Panc1 (cell line): ENCODE results near the gene PHC2. TPM values are rescaled to one million over a fixed set of nuclear protein-coding genes. Genes with fewer than 3 reads are reported as not detected.

Source experiments
- ATAC-seq: fragments of 200-7000 bp; cut with Tn5 transposase; 2 replicates; pipeline ENCODE4 v1.9.1; 2020; ENCODE audit warnings: mild to moderate bottlenecking, moderate library complexity
- BruUV-seq: library from RNA; stranded (reverse); fragments of 400-500 nt; replicated peaks from 2 replicates; lab custom pipeline; 2021; lab: Mats Ljungman, UMichigan
- CTCF ChIA-PET: fragments of 300-600 bp; sonication (Branson Sonifier 250); formaldehyde crosslinking; loops from one replicate; lab custom pipeline; 2022; ENCODE audit warnings: antibody characterized with exemption; lab: Charles Lee
- POLR2A ChIA-PET: fragments of 300-600 bp; sonication (Branson Sonifier 250); formaldehyde crosslinking; loops from one replicate; lab custom pipeline; 2022; ENCODE audit warnings: antibody characterized with exemption; lab: Charles Lee
- DNase-seq: peaks from one replicate; pipeline ENCODE4 v3.0.0-alpha.2; 2010; ENCODE audit warnings: low read depth, low spot score
- H3K27ac ChIP-seq: 2 replicates; pipeline ENCODE4 v1.5.1; 2011; ENCODE audit warnings: mild to moderate bottlenecking, low read length, inconsistent platforms
- H3K27me3 ChIP-seq: fragments of 200-500 bp; sonication (Bioruptor generic); 2 replicates; pipeline ENCODE4 v1.6.0; 2014; ENCODE audit warnings: low read length, inconsistent platforms; ENCODE audit not compliant: control insufficient read depth, insufficient read depth
- H3K36me3 ChIP-seq: fragments of 200-500 bp; sonication (Bioruptor generic); 2 replicates; pipeline ENCODE4 v1.5.1; 2014; ENCODE audit warnings: inconsistent platforms, mild to moderate bottlenecking, low read length, moderate library complexity; ENCODE audit not compliant: control insufficient read depth, insufficient read depth
- H3K4me1 ChIP-seq: 2 replicates; pipeline ENCODE4 v1.5.1; 2011; ENCODE audit warnings: inconsistent platforms, mild to moderate bottlenecking, low read length, moderate library complexity; ENCODE audit not compliant: control insufficient read depth, insufficient read depth
- H3K4me3 ChIP-seq, 2 experiments: 2 replicates each; pipeline ENCODE4 v1.5.1; 2011 to 2012; ENCODE audit warnings: low read depth in 2 of 2, low read length in 2 of 2, mild to moderate bottlenecking in 2 of 2, inconsistent platforms in 1 of 2, moderate library complexity in 1 of 2
- H3K9me3 ChIP-seq: fragments of 200-500 bp; sonication (Bioruptor generic); 2 replicates; pipeline ENCODE4 v1.5.1; 2014; ENCODE audit warnings: low read depth, mild to moderate bottlenecking, inconsistent platforms, low read length, moderate library complexity; ENCODE audit not compliant: control insufficient read depth, insufficient read depth
- POLR2AphosphoS5 ChIP-seq: IDR thresholded peaks from 2 replicates; pipeline ENCODE4 v1.6.1; 2012; ENCODE audit warnings: mild to moderate bottlenecking, low read depth, low read length, moderate library complexity
- SIN3A ChIP-seq: IDR thresholded peaks from 2 replicates; pipeline ENCODE4 v1.6.1; 2012; ENCODE audit warnings: low read depth, mild to moderate bottlenecking, low read length, moderate library complexity, borderline replicate concordance; ENCODE audit not compliant: insufficient read depth
- TCF7L2 ChIP-seq: IDR thresholded peaks from 2 replicates; pipeline ENCODE4 v1.6.1; 2011; ENCODE audit warnings: mild to moderate bottlenecking, low read depth, low read length, inconsistent platforms
- in situ Hi-C: cut with HindIII; loops from 2 replicates; pipeline ENCODE4 v1.10.0; 2016; ENCODE audit warnings: low sequenced_read_pairs, low pct_unique_long_range_greater_than_20kb
- intact Hi-C: fragments of 100-400 bp; cut with micrococcal nuclease; formaldehyde crosslinking; loops from one replicate; pipeline ENCODE4 v1.10.0; 2022; ENCODE audit not compliant: unreplicated experiment
- total RNA-seq: library from RNA; stranded (reverse); gene quantifications from one replicate; pipeline ENCODE4 v1.2.1, GENCODE V29; 2021; ENCODE audit not compliant: unreplicated experiment
- TF ChIP-seq, protein P1 (sequence below): fragments of 450-650 bp; IDR thresholded peaks from 2 replicates; pipeline ENCODE4 v1.5.1; 2017; ENCODE audit warnings: mild to moderate bottlenecking
- TF ChIP-seq, protein P2 (sequence below), 2 experiments: IDR thresholded peaks; 2 replicates each; pipeline ENCODE4 v1.6.1; 2011 to 2012; ENCODE audit warnings: low read depth in 2 of 2, control low read depth in 1 of 2, low read length in 1 of 2, mild to moderate bottlenecking in 1 of 2, moderate library complexity in 1 of 2; ENCODE audit not compliant: insufficient read depth in 1 of 2

PHC2 gene
- total RNA-seq, 1 experiment from 2014 or later = 122 TPM

DNA sequence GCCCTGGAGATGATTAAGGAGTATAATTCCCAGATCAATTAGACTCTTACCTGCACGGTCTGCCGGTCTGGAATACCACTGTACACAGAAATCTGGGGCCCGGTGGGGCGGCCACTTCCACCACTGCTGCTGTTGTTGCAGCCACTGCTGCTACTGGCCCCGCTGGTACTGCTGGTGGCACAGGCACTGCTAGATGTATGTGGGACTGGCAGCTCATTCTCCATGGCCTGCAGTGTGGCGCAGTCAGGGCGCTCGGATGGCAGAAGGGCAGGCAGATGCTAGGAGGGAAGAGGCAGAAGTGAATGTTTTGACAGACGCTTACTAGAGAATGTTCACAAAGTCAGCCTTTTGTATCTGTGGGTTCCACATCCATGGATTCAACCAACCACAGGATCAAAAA lies 55.6 kb downstream of the PHC2 start:
- H3K27ac ChIP-seq = no peak overlapping the region
- BruUV-seq = no TSS peak
- POLR2A ChIA-PET = no interaction called here
- intact Hi-C loops = no loop called here
- H3K27me3 ChIP-seq = no peaks in the 10 kb centered on the region
- TF ChIP-seq POLR2AphosphoS5 (no peak), TCF7L2 (no peak), SIN3A (no peak)
- TF ChIP-seq, protein P1, sequence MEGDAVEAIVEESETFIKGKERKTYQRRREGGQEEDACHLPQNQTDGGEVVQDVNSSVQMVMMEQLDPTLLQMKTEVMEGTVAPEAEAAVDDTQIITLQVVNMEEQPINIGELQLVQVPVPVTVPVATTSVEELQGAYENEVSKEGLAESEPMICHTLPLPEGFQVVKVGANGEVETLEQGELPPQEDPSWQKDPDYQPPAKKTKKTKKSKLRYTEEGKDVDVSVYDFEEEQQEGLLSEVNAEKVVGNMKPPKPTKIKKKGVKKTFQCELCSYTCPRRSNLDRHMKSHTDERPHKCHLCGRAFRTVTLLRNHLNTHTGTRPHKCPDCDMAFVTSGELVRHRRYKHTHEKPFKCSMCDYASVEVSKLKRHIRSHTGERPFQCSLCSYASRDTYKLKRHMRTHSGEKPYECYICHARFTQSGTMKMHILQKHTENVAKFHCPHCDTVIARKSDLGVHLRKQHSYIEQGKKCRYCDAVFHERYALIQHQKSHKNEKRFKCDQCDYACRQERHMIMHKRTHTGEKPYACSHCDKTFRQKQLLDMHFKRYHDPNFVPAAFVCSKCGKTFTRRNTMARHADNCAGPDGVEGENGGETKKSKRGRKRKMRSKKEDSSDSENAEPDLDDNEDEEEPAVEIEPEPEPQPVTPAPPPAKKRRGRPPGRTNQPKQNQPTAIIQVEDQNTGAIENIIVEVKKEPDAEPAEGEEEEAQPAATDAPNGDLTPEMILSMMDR = no peak
- TF ChIP-seq, protein P2, sequence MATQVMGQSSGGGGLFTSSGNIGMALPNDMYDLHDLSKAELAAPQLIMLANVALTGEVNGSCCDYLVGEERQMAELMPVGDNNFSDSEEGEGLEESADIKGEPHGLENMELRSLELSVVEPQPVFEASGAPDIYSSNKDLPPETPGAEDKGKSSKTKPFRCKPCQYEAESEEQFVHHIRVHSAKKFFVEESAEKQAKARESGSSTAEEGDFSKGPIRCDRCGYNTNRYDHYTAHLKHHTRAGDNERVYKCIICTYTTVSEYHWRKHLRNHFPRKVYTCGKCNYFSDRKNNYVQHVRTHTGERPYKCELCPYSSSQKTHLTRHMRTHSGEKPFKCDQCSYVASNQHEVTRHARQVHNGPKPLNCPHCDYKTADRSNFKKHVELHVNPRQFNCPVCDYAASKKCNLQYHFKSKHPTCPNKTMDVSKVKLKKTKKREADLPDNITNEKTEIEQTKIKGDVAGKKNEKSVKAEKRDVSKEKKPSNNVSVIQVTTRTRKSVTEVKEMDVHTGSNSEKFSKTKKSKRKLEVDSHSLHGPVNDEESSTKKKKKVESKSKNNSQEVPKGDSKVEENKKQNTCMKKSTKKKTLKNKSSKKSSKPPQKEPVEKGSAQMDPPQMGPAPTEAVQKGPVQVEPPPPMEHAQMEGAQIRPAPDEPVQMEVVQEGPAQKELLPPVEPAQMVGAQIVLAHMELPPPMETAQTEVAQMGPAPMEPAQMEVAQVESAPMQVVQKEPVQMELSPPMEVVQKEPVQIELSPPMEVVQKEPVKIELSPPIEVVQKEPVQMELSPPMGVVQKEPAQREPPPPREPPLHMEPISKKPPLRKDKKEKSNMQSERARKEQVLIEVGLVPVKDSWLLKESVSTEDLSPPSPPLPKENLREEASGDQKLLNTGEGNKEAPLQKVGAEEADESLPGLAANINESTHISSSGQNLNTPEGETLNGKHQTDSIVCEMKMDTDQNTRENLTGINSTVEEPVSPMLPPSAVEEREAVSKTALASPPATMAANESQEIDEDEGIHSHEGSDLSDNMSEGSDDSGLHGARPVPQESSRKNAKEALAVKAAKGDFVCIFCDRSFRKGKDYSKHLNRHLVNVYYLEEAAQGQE (IDR thresholded peaks at IDR 0.05; ENCODE audit: insufficient read depth in 1 of 2, low read depth in 2 of 2, low read length in 1 of 2) = no peak
- H3K4me1 ChIP-seq = no peaks in the 10 kb centered on the region
- in situ Hi-C loops = no loop called here
- no peaks in the 10 kb centered on the region for H3K36me3 ChIP-seq
- CTCF ChIA-PET = interaction anchor here (0.6 kb wide), 1 partner anchor 146 kb away, joined by 9 read pairs; no protein-coding TSS in a partner anchor
- no peak for ATAC-seq
- DNase-seq = no peak
- H3K9me3 ChIP-seq = no peaks in the 10 kb centered on the region
- no peak overlapping the region for H3K4me3 ChIP-seq

DNA sequence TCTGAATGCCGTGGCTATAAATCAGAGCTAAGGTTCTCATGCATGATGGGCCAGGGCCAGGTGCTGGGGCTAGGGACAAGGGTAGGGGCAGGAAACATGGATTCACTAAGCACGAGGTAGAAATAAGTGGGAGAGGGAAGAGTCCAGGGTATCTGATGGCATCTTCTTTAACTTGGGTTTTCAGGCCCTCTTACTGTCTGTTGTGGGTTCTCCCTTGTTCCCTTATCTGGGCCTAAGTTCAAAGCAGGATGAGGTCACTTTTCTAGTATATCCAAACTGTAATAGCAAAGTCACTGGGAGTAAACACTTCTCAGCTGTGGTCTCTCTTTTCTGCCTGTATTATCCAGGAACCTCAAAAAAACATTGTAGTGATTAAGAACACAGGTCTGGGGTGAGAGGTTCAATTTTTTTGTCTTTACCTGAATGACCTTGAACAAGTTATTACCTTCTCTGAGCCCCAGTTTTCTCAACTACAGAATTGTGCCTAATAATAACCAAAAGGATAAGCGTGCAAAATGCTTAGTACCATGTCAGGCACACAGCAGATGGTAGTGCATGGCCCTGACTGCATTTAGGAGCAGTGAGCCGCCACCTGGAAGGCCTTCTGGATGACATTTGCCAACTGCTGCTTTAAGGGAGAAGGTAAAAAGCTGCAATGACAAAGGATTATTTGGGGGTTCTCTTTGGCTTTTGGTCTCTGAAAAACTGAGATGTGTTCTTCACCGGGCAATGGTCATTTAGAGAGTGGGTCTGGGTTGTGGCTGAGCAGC lies 56.4 kb downstream of the PHC2 start:
- no peak for DNase-seq
- intact Hi-C loops = no loop called here
- Histone ChIP-seq H3K27ac (no peak overlapping the region), H3K36me3 (no peaks in the 10 kb centered on the region), H3K4me1 (no peaks in the 10 kb centered on the region), H3K27me3 (no peaks in the 10 kb centered on the region), H3K4me3 (no peak overlapping the region), H3K9me3 (no peaks in the 10 kb centered on the region)
- ChIA-PET POLR2A (no interaction called here), CTCF (interaction anchor here (0.6 kb wide), 1 partner anchor 146 kb away, joined by 9 read pairs; no protein-coding TSS in a partner anchor)
- ATAC-seq = no peak
- TF ChIP-seq, protein P1 = no peak
- in situ Hi-C loops = no loop called here
- BruUV-seq = no TSS peak
